PC-3 (cell line): Measurements from ENCODE around the gene HOXA9.

Source experiments
- CTCF ChIP-seq: fragments of 300-600 bp; sonication (generic); conservative IDR thresholded peaks from 2 replicates; pipeline ENCODE4 v1.5.1; 2017; ENCODE audit warnings: antibody characterized with exemption, low read depth, mild to moderate bottlenecking, low read length
- EZH2 ChIP-seq: fragments of 300-600 bp; sonication (generic); IDR thresholded peaks from one replicate; pipeline ENCODE4 v1.6.1; 2017; ENCODE audit warnings: antibody characterized with exemption, mild to moderate bottlenecking, low read length; ENCODE audit not compliant: unreplicated experiment

GRCh38 chr7:27156508-27156898 lies 8.8 kb downstream of the HOXA9 start, which contains the start of gene HOXA7:
- TF ChIP-seq CTCF (no peak), EZH2 (no peak)
